Measurements from ENCODE around the gene BRD1.

Gene BRD1

GRCh38 chr22:49795521-49795920 is 32.2 kb downstream of the BRD1 start:
- POLR2A ChIA-PET: no interaction called here
- TF ChIP-seq LEF1 (IDR thresholded peaks at IDR 0.05; ENCODE audit: borderline replicate concordance) (no peak), CTBP1 (IDR thresholded peaks at IDR 0.05; ENCODE audit: borderline replicate concordance) (no peak), ZNF384 (IDR thresholded peaks at IDR 0.05) (no peak), NFRKB (IDR thresholded peaks at IDR 0.05) (no peak), ELF4 (IDR thresholded peaks at IDR 0.05) (no peak), SUZ12 (IDR thresholded peaks at IDR 0.05) (no peak), FOXA1 (IDR thresholded peaks at IDR 0.05) (no peak), ARNT (IDR thresholded peaks at IDR 0.05) (no peak), SP1 (IDR thresholded peaks at IDR 0.05) (no peak), PKNOX1 (IDR thresholded peaks at IDR 0.05) (no peak), L3MBTL2 (conservative IDR thresholded peaks at IDR 0.05) (no peak), TARDBP (IDR thresholded peaks at IDR 0.05) (no peak), BHLHE40 (IDR thresholded peaks at IDR 0.05; ENCODE audit: borderline replicate concordance) (no peak)
- CTCF ChIA-PET: no interaction called here
- DNase-seq (ENCODE audit: extremely low spot score): no peak

- ChIA-PET POLR2A (no interaction called here), CTCF (no interaction called here)
- no peak for TF ChIP-seq CTBP1 (IDR thresholded peaks at IDR 0.05; ENCODE audit: borderline replicate concordance)
- TF ChIP-seq SP1 (IDR thresholded peaks at IDR 0.05): no peak
- no peak for TF ChIP-seq ELF4 (IDR thresholded peaks at IDR 0.05)
- TF ChIP-seq TARDBP (IDR thresholded peaks at IDR 0.05): no peak
- TF ChIP-seq L3MBTL2 (conservative IDR thresholded peaks at IDR 0.05): no peak
- no peak for TF ChIP-seq HDGF (IDR thresholded peaks at IDR 0.05; ENCODE audit: borderline replicate concordance)
- no peak for TF ChIP-seq FOXK2 (IDR thresholded peaks at IDR 0.05)
- TF ChIP-seq FOXM1 (IDR thresholded peaks at IDR 0.05; ENCODE audit: borderline replicate concordance): no peak
- TF ChIP-seq ARNT (IDR thresholded peaks at IDR 0.05): no peak
- TF ChIP-seq FOXA1 (IDR thresholded peaks at IDR 0.05): no peak
- TF ChIP-seq ZNF384 (IDR thresholded peaks at IDR 0.05): no peak
- TF ChIP-seq PKNOX1 (IDR thresholded peaks at IDR 0.05): no peak
- no peak for TF ChIP-seq SUZ12 (IDR thresholded peaks at IDR 0.05)
- no peak for TF ChIP-seq NFRKB (IDR thresholded peaks at IDR 0.05)
- TF ChIP-seq BHLHE40 (IDR thresholded peaks at IDR 0.05; ENCODE audit: borderline replicate concordance): no peak
- no peak for TF ChIP-seq LEF1 (IDR thresholded peaks at IDR 0.05; ENCODE audit: borderline replicate concordance)
- no peak for DNase-seq (ENCODE audit: extremely low spot score)
Observed at GRCh38 chr22:49793871-49794270, 33.8 kb downstream of the BRD1 start.

GRCh38 chr22:49793296-49793695 is 34.4 kb downstream of the BRD1 start:
- TF ChIP-seq FOXM1 (IDR thresholded peaks at IDR 0.05; ENCODE audit: borderline replicate concordance): no peak
- no peak for TF ChIP-seq L3MBTL2 (conservative IDR thresholded peaks at IDR 0.05)
- no peak for TF ChIP-seq TARDBP (IDR thresholded peaks at IDR 0.05)
- no peak for TF ChIP-seq FOXA1 (IDR thresholded peaks at IDR 0.05)
- no peak for TF ChIP-seq LEF1 (IDR thresholded peaks at IDR 0.05; ENCODE audit: borderline replicate concordance)
- no peak for TF ChIP-seq ELF4 (IDR thresholded peaks at IDR 0.05)
- no peak for TF ChIP-seq NFRKB (IDR thresholded peaks at IDR 0.05)
- no peak for TF ChIP-seq SP1 (IDR thresholded peaks at IDR 0.05)
- TF ChIP-seq HDGF (IDR thresholded peaks at IDR 0.05; ENCODE audit: borderline replicate concordance): no peak
- no peak for TF ChIP-seq BHLHE40 (IDR thresholded peaks at IDR 0.05; ENCODE audit: borderline replicate concordance)
- no peak for TF ChIP-seq SUZ12 (IDR thresholded peaks at IDR 0.05)
- no peak for TF ChIP-seq ZNF384 (IDR thresholded peaks at IDR 0.05)
- no peak for TF ChIP-seq PKNOX1 (IDR thresholded peaks at IDR 0.05)
- no peak for TF ChIP-seq CTBP1 (IDR thresholded peaks at IDR 0.05; ENCODE audit: borderline replicate concordance)
- no peak for TF ChIP-seq FOXK2 (IDR thresholded peaks at IDR 0.05)
- no peak for TF ChIP-seq ARNT (IDR thresholded peaks at IDR 0.05)
- DNase-seq (ENCODE audit: extremely low spot score): no peak
- POLR2A ChIA-PET: no interaction called here
- CTCF ChIA-PET: no interaction called here

- no peak for TF ChIP-seq L3MBTL2 (conservative IDR thresholded peaks at IDR 0.05)
- no peak for TF ChIP-seq NFRKB (IDR thresholded peaks at IDR 0.05)
- no peak for TF ChIP-seq FOXM1 (IDR thresholded peaks at IDR 0.05; ENCODE audit: borderline replicate concordance)
- no peak for TF ChIP-seq PKNOX1 (IDR thresholded peaks at IDR 0.05)
- TF ChIP-seq SUZ12 (IDR thresholded peaks at IDR 0.05): no peak
- TF ChIP-seq BHLHE40 (IDR thresholded peaks at IDR 0.05; ENCODE audit: borderline replicate concordance): no peak
- no peak for TF ChIP-seq ELF4 (IDR thresholded peaks at IDR 0.05)
- no peak for TF ChIP-seq TARDBP (IDR thresholded peaks at IDR 0.05)
- no peak for TF ChIP-seq HDGF (IDR thresholded peaks at IDR 0.05; ENCODE audit: borderline replicate concordance)
- TF ChIP-seq ZNF384 (IDR thresholded peaks at IDR 0.05): no peak
- no peak for TF ChIP-seq CTBP1 (IDR thresholded peaks at IDR 0.05; ENCODE audit: borderline replicate concordance)
- TF ChIP-seq SP1 (IDR thresholded peaks at IDR 0.05): no peak
- no peak for TF ChIP-seq FOXA1 (IDR thresholded peaks at IDR 0.05)
- no peak for TF ChIP-seq FOXK2 (IDR thresholded peaks at IDR 0.05)
- no peak for TF ChIP-seq LEF1 (IDR thresholded peaks at IDR 0.05; ENCODE audit: borderline replicate concordance)
- TF ChIP-seq ARNT (IDR thresholded peaks at IDR 0.05): no peak
- CTCF ChIA-PET: no interaction called here
- POLR2A ChIA-PET: no interaction called here
- DNase-seq (ENCODE audit: extremely low spot score): no peak
Observed at GRCh38 chr22:49792107-49792506, 35.6 kb downstream of the BRD1 start.

- no peak for DNase-seq (ENCODE audit: extremely low spot score)
- ChIA-PET POLR2A (no interaction called here), CTCF (no interaction called here)
- no peak for TF ChIP-seq ARNT (IDR thresholded peaks at IDR 0.05)
Observed at GRCh38 chr22:49791682-49792081, 36.0 kb downstream of the BRD1 start.

GRCh38 chr22:49790912-49791311 is 36.8 kb downstream of the BRD1 start:
- no peak for TF ChIP-seq LEF1 (IDR thresholded peaks at IDR 0.05; ENCODE audit: borderline replicate concordance)
- no peak for TF ChIP-seq HDGF (IDR thresholded peaks at IDR 0.05; ENCODE audit: borderline replicate concordance)
- no peak for TF ChIP-seq PKNOX1 (IDR thresholded peaks at IDR 0.05)
- TF ChIP-seq CTBP1 (IDR thresholded peaks at IDR 0.05; ENCODE audit: borderline replicate concordance): no peak
- TF ChIP-seq NFRKB (IDR thresholded peaks at IDR 0.05): no peak
- no peak for TF ChIP-seq ZNF384 (IDR thresholded peaks at IDR 0.05)
- no peak for TF ChIP-seq SP1 (IDR thresholded peaks at IDR 0.05)
- no peak for TF ChIP-seq FOXM1 (IDR thresholded peaks at IDR 0.05; ENCODE audit: borderline replicate concordance)
- TF ChIP-seq ELF4 (IDR thresholded peaks at IDR 0.05): no peak
- TF ChIP-seq TARDBP (IDR thresholded peaks at IDR 0.05): no peak
- TF ChIP-seq L3MBTL2 (conservative IDR thresholded peaks at IDR 0.05): no peak
- TF ChIP-seq FOXA1 (IDR thresholded peaks at IDR 0.05): no peak
- TF ChIP-seq FOXK2 (IDR thresholded peaks at IDR 0.05): no peak
- no peak for TF ChIP-seq SUZ12 (IDR thresholded peaks at IDR 0.05)
- CTCF ChIA-PET: interaction anchor here (0.6 kb wide), 1 partner anchor 190 kb away, joined by 5 read pairs; no protein-coding TSS in a partner anchor

More at GRCh38 chr22:49790912-49791311, 36.8 kb downstream of the BRD1 start:
- no peak for DNase-seq (ENCODE audit: extremely low spot score)
- POLR2A ChIA-PET: no interaction called here
